Natural killer cell treated with Interleukin-12 subunit alpha and Interleukin-12 subunit beta and Interleukin-15 and Interleukin-18, amount 100 ng/mL, for 72 hours (primary cell): Measurements from ENCODE around the gene PCLAF. TPM values are rescaled to one million over a fixed set of nuclear protein-coding genes. Genes with fewer than 3 reads are reported as not detected.
A peak's percentile ranks its signal among the peaks of the same experiment; 100 is the strongest.
"Not testable (repeated sequence)": the region's sequence is repeated elsewhere in the genome, so short reads cannot be mapped to it uniquely, and the experiment has no call there.

Source experiments
- ATAC-seq, 2 donors: fragments of 150-1000 bp; cut with Tn5 transposase in 1 of 2; sonication (Bioruptor Pico), chemical (Tn5 transposase) in 1 of 2; 2 replicates each; pipeline ENCODE4 v1.10.0; 2021
- DNase-seq: peaks from one replicate; pipeline ENCODE4 v3.0.0; 2022; ENCODE audit warnings: low spot score
- H3K27ac Mint-ChIP-seq, 2 donors: 1 replicate in 1 of 2; 2 replicates in 1 of 2; pipeline ENCODE4 v1.8.0; 2022; ENCODE audit warnings: mixed read lengths in 2 of 2, mild to moderate bottlenecking in 1 of 2, moderate library complexity in 1 of 2
- H3K27me3 Mint-ChIP-seq, 2 donors: 1 replicate in 1 of 2; 2 replicates in 1 of 2; pipeline ENCODE4 v1.8.0; 2022; ENCODE audit warnings: mixed read lengths in 2 of 2
- H3K36me3 Mint-ChIP-seq: one replicate; pipeline ENCODE4 v1.8.0; 2022; ENCODE audit warnings: mixed read lengths
- H3K4me1 Mint-ChIP-seq, 2 donors: 1 replicate in 1 of 2; 2 replicates in 1 of 2; pipeline ENCODE4 v1.8.0; 2022; ENCODE audit warnings: low read depth in 2 of 2, mixed read lengths in 2 of 2, mild to moderate bottlenecking in 1 of 2
- H3K4me3 Mint-ChIP-seq: one replicate; pipeline ENCODE4 v1.8.0; 2022; ENCODE audit warnings: mixed read lengths
- H3K9me3 Mint-ChIP-seq: 2 replicates; pipeline ENCODE4 v1.8.0; 2022; ENCODE audit warnings: mixed read lengths
- total RNA-seq, 2 donors: library from RNA; stranded (reverse); gene quantifications; one replicate each; pipeline ENCODE4 v1.2.3, GENCODE V29; 2022

Gene PCLAF
- total RNA-seq, 2 donors from 2014 or later = 47.7 to 90.0 TPM

GRCh38 chr15:64387562-64388168, 6.4 kb upstream of the PCLAF start, which contains the start of gene TRIP4:
TRIP4 (plus strand) TSS chr15:64387836; CDS start chr15:64387864, 28 bp downstream.
- H3K27ac Mint-ChIP-seq = peak within 1 kb of the TSS; percentile 73 to 84
- no peaks in the 10 kb centered on the region for H3K9me3 Mint-ChIP-seq
- H3K4me3 Mint-ChIP-seq = peak within 1 kb of the TSS; percentile 99

GRCh38 chr15:64386291-64386690, 5.0 kb upstream of the PCLAF start:
- no peaks in the 10 kb centered on the region for H3K27me3 Mint-ChIP-seq
- H3K36me3 Mint-ChIP-seq = peaks cover 5% of the 10 kb centered on the region

More at GRCh38 chr15:64387562-64388168, 6.4 kb upstream of the PCLAF start, which contains the start of gene TRIP4:
- Mint-ChIP-seq H3K36me3 (peaks cover 5% of the 10 kb centered on the region), H3K4me1 (peaks cover 16% of the 10 kb centered on the region in 2 donors), H3K27me3 (no peaks in the 10 kb centered on the region)
- DNase-seq (peak; percentile 97), ATAC-seq (peak; percentile 100)

GRCh38 chr15:64383760-64384159, 2.5 kb upstream of the PCLAF start:
- H3K9me3 Mint-ChIP-seq = no peaks in the 10 kb centered on the region
- H3K27ac Mint-ChIP-seq = no peak overlapping the region
- no peaks in the 10 kb centered on the region for H3K27me3 Mint-ChIP-seq
- DNase-seq (no peak), ATAC-seq (no peak)
- H3K4me1 Mint-ChIP-seq = peaks cover 21 to 32% of the 10 kb centered on the region in 2 donors
- peaks cover 9% of the 10 kb centered on the region for H3K36me3 Mint-ChIP-seq
- H3K4me3 Mint-ChIP-seq = no peak overlapping the region

More at GRCh38 chr15:64386291-64386690, 5.0 kb upstream of the PCLAF start:
- Mint-ChIP-seq H3K27ac (no peak overlapping the region), H3K4me3 (no peak overlapping the region), H3K4me1 (peaks cover 23 to 25% of the 10 kb centered on the region in 2 donors), H3K9me3 (no peaks in the 10 kb centered on the region)
- ATAC-seq (no peak), DNase-seq (no peak)

GRCh38 chr15:64380130-64380870, 941 bp downstream of the PCLAF start:
- not testable (repeated sequence) for H3K36me3 Mint-ChIP-seq, H3K9me3 Mint-ChIP-seq, ATAC-seq, DNase-seq, H3K27me3 Mint-ChIP-seq
- Mint-ChIP-seq H3K27ac (peak overlapping the region; percentile 41 to 89), H3K4me3 (peak overlapping the region; percentile 84), H3K4me1 (peaks cover 12 to 21% of the 10 kb centered on the region in 2 donors)

- peaks cover 12 to 21% of the 10 kb centered on the region in 2 donors for H3K4me1 Mint-ChIP-seq
- H3K27ac Mint-ChIP-seq = peak overlapping the region in 1 of 2 donors; percentile 41
- ATAC-seq (no peak), DNase-seq (no peak)
- H3K9me3 Mint-ChIP-seq = no peaks in the 10 kb centered on the region
- H3K36me3 Mint-ChIP-seq = peaks cover 4% of the 10 kb centered on the region
- peak overlapping the region; percentile 84 for H3K4me3 Mint-ChIP-seq
- no peaks in the 10 kb centered on the region for H3K27me3 Mint-ChIP-seq
These were observed 1.9 kb downstream of the PCLAF start for GRCh38 chr15:64379216-64379960.

GRCh38 chr15:64373360-64373759, 7.9 kb downstream of the PCLAF start:
- H3K27me3 Mint-ChIP-seq = no peaks in the 10 kb centered on the region
- H3K36me3 Mint-ChIP-seq = no peaks in the 10 kb centered on the region
- H3K27ac Mint-ChIP-seq = peak overlapping the region; percentile 7 to 18
- ATAC-seq = peak; percentile 68 to 77
- peaks cover 0 to 5% of the 10 kb centered on the region in 2 donors for H3K4me1 Mint-ChIP-seq
- no peaks in the 10 kb centered on the region for H3K9me3 Mint-ChIP-seq
- peak overlapping the region; percentile 51 for H3K4me3 Mint-ChIP-seq
- no peak for DNase-seq

GRCh38 chr15:64371383-64371782, 9.9 kb downstream of the PCLAF start:
- not testable (repeated sequence) for ATAC-seq, H3K4me1 Mint-ChIP-seq, H3K9me3 Mint-ChIP-seq, DNase-seq, H3K36me3 Mint-ChIP-seq, H3K4me3 Mint-ChIP-seq, H3K27ac Mint-ChIP-seq, H3K27me3 Mint-ChIP-seq

GRCh38 chr15:64369078-64369607, 12.1 kb downstream of the PCLAF start:
- Mint-ChIP-seq H3K27me3 (no peaks in the 10 kb centered on the region), H3K36me3 (no peaks in the 10 kb centered on the region), H3K4me1 (peaks cover 0 to 5% of the 10 kb centered on the region in 2 donors), H3K9me3 (no peaks in the 10 kb centered on the region), H3K27ac (no peak overlapping the region), H3K4me3 (no peak overlapping the region)
- ATAC-seq (no peak), DNase-seq (no peak)

GRCh38 chr15:64361259-64361658, 20.0 kb downstream of the PCLAF start:
- H3K4me1 Mint-ChIP-seq = peaks cover 8 to 12% of the 10 kb centered on the region in 2 donors
- H3K27me3 Mint-ChIP-seq = no peaks in the 10 kb centered on the region
- no peak overlapping the region for H3K27ac Mint-ChIP-seq
- no peak for DNase-seq
- H3K36me3 Mint-ChIP-seq = no peaks in the 10 kb centered on the region
- ATAC-seq = no peak
- no peak overlapping the region for H3K4me3 Mint-ChIP-seq
- H3K9me3 Mint-ChIP-seq = no peaks in the 10 kb centered on the region

GRCh38 chr15:64356710-64357040, 24.6 kb downstream of the PCLAF start:
- no peaks in the 10 kb centered on the region for H3K9me3 Mint-ChIP-seq
- peak overlapping the region; percentile 73 to 91 for H3K27ac Mint-ChIP-seq
- H3K27me3 Mint-ChIP-seq = no peaks in the 10 kb centered on the region
- ATAC-seq (no peak), DNase-seq (no peak)
- H3K36me3 Mint-ChIP-seq = no peaks in the 10 kb centered on the region
- H3K4me3 Mint-ChIP-seq = peak overlapping the region; percentile 95
- peaks cover 19 to 23% of the 10 kb centered on the region in 2 donors for H3K4me1 Mint-ChIP-seq

- no peaks in the 10 kb centered on the region for H3K9me3 Mint-ChIP-seq
- peak within 1 kb of the TSS; percentile 73 to 91 for H3K27ac Mint-ChIP-seq
- H3K36me3 Mint-ChIP-seq = no peaks in the 10 kb centered on the region
- peak within 1 kb of the TSS; percentile 95 for H3K4me3 Mint-ChIP-seq
- peaks cover 21 to 23% of the 10 kb centered on the region in 2 donors for H3K4me1 Mint-ChIP-seq
- ATAC-seq (peak; percentile 100), DNase-seq (peak; percentile 94)
- H3K27me3 Mint-ChIP-seq = no peaks in the 10 kb centered on the region
These were observed 25.1 kb downstream of the PCLAF start, which contains the start of gene CSNK1G1 for GRCh38 chr15:64355944-64356709. CSNK1G1 (minus strand) TSS chr15:64356173; CDS start chr15:64300499, 55,674 bp downstream.

GRCh38 chr15:64355348-64355943, 25.8 kb downstream of the PCLAF start:
- DNase-seq = no peak
- H3K27ac Mint-ChIP-seq = peak overlapping the region; percentile 73 to 91
- H3K4me1 Mint-ChIP-seq = peaks cover 22 to 23% of the 10 kb centered on the region in 2 donors
- no peaks in the 10 kb centered on the region for H3K9me3 Mint-ChIP-seq
- peak; percentile 1 to 48 for ATAC-seq
- H3K4me3 Mint-ChIP-seq = peak overlapping the region; percentile 95
- no peaks in the 10 kb centered on the region for H3K27me3 Mint-ChIP-seq
- no peaks in the 10 kb centered on the region for H3K36me3 Mint-ChIP-seq
